HG03025 (cell line): ENCODE results near the gene ADGRB3.
"Not testable (repeated sequence)": the region's sequence is repeated elsewhere in the genome, so short reads cannot be mapped to it uniquely, and the experiment has no call there.

ENCODE experiments used
- ATAC-seq: cut with Tn5 transposase; IDR thresholded peaks from one replicate; pipeline ENCODE4 v1.9.1; 2021; ENCODE audit warnings: mild to moderate bottlenecking, moderate library complexity; ENCODE audit not compliant: unreplicated experiment, low FRiP score

The ADGRB3 gene

DNA sequence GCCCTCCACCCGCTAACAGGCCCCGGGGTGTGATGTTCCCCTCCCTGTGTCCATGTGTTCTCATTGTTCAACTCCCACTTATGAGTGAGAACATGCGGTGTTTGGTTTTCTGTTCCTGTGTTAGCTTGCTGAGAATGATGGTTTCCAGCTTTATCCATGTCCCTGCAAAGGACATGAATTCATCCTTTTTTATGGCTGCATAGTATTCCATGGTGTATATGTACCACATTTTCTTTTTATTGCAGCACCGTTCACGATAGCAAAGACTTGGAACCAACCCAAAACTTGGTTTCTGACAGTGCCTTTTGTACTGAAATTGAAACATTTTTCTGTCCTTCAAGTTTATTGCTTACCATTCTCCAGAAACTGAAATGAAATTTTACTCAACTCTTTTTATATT, 653.1 kb downstream of the ADGRB3 start:
- not testable (repeated sequence) for ATAC-seq

DNA sequence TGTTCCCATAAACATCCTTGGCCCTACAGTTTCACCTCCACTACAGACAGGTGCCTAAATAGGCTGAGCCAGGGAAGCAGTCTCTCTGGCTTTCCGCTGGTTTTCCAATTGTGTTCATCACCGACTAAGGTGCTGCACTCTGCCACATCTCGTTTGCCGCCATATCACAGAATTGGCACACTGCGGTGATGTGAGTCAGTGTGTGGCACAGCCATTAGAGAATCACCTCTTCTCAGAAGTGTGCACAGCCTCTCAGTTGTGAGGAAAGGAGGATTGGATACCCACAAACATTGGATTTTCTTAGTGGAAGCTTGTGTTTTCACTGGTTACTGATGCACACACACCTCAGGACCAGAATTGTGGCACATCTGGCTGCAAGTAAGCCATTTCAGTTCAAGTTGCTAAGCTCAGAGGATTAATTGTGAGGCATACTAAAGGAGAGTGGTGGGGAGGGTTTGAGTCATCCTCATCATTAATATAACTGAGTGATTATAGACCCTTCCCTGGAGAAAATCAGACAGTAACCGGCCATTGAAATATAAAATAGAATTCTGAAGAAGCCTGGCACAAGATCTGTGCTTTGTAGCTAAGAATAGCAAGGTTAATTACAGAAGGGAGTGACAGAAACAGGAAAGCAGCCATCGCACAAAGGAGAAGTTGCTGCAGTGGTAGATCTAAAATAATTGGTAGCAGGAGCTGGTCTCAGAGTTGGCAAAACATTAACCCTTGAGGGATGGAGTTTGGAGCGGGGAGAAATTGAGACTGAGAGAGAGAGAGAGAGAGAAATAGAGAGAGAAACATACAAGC, 654.8 kb downstream of the ADGRB3 start:
- ATAC-seq, result no peak

DNA sequence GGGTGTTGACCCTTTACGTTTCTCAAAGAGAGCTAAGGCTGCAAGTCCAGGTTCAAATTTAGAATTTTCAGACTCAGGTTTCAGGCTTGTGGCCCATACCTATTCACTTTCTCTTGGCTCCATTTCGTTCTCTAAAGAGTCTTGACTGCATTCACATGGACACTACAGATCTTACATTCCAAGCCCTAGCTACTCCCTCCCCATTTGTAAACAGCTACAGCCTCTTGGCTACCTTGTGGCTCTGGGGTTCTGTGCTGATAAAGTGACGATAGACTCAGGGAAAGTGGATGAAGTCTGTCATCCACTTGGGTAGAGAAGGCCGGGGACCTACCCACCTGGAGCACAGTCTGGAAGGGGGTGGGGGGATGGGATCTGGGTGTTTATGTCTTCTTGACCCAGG, 658.4 kb downstream of the ADGRB3 start:
- ATAC-seq, result no peak

DNA sequence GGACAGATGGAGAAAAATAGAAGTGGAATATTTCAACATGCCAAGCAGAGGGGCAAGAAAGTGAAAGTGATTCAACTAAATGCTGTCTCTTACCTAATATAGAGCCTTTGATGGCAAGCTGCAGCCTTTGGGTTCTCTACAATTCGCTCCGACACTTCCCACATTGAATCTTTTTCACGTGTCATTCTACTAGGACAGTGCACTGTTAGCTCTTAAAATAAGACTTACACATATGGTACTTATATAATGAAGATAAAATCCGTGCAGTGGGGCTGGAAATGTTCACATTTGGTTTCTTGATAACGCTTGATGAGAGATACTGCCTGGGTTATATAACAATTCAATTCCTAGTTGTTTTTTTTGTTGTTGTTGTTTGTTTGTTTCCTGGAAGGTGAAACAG, 659.3 kb downstream of the ADGRB3 start:
- no peak for ATAC-seq

DNA sequence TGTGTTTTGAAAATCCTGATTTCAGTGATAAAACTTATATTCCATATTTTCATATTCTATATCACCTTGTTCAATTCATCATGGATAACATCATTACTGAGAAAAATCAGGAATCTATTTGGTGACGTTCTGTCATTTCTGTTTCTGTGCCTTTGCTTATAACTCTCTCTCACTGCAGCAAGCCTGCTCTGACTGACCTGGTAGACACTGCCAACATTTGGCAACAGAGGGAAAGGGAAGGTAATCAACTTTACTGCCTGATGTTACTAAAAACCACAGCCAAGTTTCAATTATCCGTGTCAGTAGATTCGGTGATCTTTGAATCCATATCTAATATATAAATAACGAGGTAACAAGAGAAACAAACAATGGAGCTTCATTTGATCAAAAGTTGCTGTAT, 659.8 kb downstream of the ADGRB3 start:
- ATAC-seq, result no peak

DNA sequence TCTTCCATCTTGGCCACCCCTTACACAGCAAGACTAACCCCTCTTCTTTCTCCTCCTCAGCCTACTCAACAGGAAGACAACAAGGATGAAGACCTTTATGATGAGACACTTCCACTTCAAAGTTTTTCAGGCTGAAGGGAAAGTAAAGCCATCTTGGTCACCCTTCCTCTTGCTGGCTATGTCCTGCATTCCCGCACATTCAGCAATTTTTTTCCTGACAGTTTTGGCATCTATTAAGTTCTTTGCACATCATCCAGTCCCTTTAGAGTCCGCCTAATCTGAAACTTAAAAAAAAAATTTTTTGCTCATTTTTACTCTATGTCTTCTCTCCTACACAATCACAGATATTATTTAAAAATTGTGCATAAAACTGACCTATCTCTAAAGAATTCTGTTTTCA, 668.3 kb downstream of the ADGRB3 start:
- ATAC-seq, result no peak

DNA sequence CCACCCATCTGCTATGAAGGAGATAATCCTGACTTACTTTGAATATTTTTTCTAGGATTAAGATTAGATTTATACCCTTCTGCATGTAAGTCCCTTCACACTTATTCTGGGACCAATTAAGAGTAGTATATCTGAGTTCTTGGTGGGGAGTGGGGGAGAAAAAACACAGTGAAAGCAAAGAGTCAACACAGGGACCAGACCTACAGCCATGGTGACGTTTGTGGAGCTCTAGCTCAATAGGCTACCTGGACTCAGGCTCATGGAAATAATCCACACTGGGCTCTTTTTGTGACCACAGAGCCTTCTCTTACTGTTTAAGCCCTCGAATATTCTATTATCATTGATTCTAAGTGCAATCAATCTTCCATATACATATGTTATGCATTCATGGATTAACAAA, 670.4 kb downstream of the ADGRB3 start:
- no peak for ATAC-seq

DNA sequence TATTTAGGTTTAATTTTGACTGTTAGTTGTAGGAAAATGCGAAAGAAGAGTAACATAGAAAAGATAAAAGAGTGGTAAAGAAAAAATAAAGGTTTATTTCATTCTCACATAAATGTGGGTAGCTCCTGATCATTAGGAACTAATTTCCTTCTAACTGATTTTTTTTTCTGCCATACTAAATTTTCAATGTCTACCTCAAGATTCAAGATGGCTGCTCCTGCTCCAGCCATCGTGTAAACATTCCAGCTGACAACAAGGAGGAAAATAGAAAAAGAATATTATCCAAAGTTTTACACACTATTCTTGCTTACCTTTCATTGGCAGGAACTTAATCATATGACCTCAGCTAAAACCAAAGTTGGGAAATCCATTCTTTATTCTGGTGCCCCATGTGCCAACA, 673.5 kb downstream of the ADGRB3 start:
- no peak for ATAC-seq

DNA sequence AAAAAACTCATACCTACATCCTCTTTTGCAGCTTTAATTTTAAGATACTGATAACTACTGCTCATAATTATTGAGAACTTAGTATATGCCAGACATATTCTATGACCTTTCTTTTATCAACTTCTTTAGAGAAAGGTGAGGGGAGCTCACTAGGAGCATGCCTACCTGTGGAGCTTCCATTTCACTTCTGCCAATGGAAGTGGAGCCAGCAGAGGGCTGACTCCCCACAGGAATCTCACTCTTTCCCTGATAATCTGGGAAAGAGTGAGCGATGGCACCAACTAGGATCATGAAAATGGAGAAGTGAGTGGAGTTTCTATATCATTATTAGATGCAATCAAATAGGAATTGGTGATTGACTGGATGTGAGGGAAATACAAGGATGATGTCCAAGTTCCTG, 676.8 kb downstream of the ADGRB3 start:
- ATAC-seq, result no peak

DNA sequence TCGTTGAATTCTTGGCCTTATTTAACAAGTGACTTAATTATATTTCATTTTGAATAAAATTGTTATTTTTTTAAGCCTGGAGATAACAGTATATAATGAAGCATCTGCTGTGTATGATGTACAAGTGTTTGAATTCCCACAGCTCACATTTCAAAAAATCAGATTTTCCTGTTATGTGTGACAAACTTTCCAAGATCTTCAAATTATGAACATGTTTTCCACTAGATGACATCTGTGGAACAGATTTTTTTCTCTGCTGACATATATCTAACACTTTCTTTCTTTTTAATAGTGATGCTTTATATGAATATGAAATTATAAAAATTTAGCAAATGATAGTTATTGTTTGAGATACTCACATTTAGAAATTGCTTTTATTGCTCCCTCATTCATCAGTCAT, 678.9 kb downstream of the ADGRB3 start:
- no peak for ATAC-seq

DNA sequence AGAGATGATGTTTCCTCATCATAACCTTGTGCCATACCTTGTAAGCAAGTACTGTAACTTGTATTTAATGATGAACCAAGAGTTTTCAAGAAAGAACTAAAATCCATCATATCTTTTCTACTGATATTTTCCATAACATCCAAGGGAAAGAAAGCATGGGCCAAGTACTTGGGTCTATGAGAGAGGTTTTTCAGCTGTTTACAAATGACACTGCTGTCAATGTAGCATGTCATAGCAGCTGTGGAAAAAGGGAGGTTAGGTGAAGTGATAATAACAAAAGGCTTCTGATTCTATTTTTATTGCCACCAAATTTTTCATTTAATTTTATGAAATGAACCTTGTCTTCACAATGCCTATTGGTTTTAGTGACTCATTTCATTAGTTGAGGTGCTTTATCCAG, 679.4 kb downstream of the ADGRB3 start:
- ATAC-seq, result no peak

DNA sequence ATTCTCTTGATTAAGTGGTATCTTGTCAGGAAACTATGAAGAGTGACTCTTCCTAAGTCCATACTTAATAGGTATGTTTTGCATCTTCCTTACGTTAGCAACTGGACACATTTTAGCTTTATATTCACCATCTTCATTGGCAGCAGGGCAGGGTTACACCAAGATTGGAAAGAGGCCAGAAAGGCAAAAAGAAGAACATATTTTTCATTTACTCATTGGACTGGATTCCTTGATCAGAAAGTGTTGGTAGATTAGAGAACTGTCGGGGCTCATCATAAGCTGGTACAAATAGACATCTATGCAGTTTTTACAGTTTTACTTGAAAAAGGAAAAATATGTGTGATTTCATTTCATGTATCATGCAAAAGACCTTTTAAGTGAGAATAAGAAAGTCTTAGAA, 696.8 kb downstream of the ADGRB3 start:
- no peak for ATAC-seq

DNA sequence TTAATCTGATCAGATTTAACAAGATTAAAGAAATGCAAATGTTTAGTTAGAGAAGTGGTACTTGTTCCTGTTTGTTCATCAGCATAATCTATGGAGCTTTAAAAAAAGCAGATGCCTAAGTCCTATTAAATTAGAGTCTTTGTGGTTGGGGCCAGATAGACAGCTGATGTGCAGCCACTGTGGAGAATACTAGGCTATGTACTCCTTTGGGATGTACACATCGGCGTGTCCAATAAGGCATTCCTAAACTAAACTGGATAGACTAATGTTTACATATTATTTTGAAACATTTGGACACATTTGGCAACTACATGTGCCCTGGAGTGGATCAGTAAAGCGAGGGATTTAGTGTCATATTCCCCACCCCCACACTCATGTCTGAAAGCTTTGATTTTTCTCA, 702.2 kb downstream of the ADGRB3 start:
- ATAC-seq, result no peak

DNA sequence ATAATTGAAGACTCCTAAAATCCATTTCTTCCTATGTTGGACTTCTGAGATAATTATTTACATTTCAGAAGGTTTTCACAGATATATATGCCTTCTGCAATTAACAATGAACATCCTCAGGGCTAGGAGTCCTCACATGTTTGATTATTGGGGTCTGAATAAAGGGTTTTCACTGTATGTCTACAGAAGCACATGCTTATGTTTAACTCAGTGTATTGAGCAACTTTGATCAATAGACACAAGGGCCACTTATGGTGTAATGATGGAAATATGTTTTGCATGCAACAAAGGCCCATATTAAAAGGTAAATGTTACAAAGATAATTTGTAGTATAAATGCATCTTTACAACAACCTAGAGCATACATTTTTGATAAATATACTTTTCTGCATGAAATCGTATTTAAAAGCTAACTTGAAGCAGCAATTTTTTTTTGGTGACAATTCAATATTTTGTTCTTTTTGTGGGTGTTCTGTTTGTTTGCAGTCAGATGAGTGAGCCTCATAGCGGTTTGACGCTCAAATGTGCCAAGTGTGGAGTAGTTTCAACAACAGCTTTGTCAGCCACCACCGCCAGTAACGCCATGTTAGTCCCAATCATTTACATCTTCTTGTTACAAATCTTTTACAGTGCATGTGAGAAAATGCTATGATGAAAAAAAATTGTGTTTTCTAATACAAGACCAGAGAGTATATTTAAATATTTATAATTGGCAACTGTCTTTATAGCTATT, 703.5 kb downstream of the ADGRB3 start:
- ATAC-seq, result no peak

DNA sequence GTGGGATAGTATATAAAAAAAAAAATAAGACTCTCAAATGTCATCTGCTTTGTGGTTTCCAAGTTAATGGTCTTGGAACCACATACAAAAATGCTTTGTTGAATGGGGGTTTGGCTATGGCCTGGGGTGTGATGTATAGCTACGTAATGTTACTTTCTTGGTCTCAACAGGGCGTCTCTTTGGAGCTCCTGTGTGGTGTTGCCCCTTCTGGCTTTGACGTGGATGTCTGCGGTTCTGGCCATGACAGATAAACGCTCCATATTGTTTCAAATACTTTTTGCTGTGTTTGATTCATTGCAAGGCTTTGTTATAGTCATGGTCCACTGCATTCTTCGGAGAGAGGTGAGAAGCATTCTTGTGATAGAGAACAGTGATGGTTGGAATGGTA, 704.1 kb downstream of the ADGRB3 start:
- no peak for ATAC-seq

DNA sequence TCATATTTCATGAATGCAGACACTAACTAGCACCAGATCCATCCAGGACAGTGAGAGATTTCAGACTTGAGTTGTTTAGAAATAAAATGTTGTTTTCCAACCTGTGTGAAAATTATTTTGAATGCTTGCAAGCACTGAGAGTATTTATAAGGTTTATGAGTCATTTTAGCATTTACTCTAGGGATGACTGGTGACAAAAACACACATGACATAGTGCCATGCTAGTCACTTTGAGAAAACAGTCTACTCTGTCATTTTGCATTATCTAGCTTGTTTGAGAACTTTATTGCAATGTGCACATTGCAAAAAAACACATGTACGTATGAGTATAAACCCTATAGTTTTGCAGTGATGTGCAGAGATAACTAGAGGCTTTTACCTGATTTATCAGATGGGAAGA, 705.1 kb downstream of the ADGRB3 start:
- ATAC-seq, result no peak

DNA sequence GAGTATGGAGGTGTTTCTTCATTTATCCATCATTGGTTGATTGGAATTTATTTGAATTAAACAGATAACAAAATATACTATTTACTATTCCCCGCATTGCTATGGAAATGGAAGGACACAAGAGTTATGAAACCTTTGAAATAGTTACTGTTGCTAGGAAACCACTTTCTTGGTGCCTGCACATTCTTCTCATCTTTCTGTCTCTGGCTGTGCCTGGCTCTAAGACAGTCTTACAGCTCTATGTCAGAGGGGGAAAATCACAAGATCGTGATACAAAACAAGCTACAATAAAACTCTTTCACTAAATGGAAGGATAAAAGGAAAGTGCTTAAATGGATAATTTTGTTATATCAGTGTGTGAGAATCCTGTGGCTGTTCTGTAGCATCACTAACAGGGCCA, 708.8 kb downstream of the ADGRB3 start:
- ATAC-seq, result no peak

DNA sequence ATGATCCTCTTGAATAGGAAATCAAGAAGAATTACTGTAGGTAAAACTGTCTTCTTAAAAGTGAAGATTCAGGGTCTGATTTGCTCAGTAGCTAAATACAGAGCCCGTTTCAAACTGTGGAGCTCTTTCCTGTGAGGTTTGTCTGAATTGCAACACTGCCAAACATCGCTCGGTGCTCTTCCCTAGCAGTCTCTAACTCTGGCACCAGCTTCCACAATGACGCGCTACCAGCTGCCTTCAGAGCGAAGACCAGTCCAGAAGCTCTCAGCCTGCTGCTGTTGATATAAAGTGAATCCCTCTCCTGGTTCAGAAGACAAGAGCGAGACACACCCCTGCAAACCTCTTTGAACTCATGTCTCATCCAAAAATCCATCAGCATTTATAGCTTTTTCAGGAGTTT, 714.7 kb downstream of the ADGRB3 start:
- no peak for ATAC-seq

DNA sequence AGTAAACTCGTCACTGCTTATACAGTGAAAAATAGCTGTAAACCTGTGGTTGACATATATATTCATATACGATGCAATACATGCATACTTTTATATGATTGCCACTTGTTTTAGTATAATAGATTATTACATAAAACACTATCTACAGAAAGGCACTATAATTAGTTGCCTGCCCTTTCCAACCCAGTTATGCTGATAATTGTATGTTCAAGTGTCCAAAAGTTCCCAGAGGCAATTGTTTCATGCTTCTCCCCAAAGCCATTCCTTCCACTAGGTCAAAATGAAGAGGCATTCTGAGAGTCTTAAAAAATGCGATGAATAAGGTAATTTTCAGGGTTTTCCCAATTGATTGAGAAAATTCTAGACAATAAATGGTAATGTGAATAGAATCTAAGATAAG, 727.1 kb downstream of the ADGRB3 start:
- no peak for ATAC-seq

DNA sequence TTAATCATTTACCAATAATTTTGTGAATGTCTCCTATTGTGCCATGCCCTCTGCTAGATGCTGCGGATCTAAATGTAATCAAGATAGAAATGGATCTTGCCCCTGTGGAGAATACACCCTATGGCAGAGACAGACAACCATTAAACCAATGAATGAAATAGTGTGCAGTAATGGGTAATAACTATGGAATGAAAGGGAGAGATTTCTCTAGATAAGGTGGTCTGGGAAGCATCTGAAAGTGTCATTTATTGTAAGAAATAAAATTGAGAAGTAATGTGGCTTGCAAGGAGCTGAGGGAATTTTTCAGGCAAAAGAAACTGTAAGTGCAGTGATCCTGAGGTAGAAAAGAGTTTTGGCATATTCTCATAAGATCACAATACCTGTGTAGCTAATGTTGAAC, 731.7 kb downstream of the ADGRB3 start:
- no peak for ATAC-seq

DNA sequence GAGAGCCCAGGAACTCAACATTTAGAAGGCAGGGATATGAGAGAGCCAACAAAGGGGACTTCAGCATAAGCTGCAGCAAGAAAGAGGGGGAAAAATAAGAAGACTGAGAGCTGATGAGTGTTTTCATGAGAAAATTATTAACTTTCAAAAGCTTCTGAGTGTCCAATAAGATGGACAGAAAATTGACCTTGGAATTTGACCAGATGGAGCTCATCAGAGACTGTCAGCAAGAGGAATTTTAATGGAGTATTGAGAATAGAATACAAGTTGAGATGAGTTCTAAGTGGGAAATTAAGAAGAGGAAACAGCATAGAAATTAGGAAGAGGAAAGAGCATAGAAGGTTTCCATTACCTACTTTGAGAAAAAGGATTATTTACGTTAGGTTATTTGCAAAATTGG, 733.5 kb downstream of the ADGRB3 start:
- ATAC-seq, result no peak

DNA sequence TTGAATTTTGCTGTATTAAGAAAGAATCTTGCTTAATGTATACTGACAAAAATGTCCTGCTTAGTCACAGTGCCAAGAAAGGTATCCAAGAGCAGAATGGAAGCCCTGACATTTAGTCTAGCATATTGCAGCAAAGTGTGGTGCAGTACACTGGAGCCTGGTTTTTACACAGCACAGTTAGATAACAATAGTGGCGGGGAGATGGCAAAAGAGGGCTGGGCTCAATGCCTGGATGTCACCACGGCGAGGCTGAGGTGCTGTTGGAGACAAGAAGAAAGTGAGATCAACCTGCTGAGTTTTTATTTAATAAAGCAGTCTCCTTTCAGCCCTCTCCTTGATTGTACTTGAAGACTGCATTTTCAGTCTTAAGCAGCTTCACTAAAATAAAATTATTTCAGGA, 735.7 kb downstream of the ADGRB3 start:
- ATAC-seq, result no peak
